GM23338 (cell line): ENCODE data around the gene NLRX1. TPM values are rescaled to one million over a fixed set of nuclear protein-coding genes. Genes with fewer than 3 reads are reported as not detected.

Experiments
- ATAC-seq: fragments of 200-7000 bp; cut with Tn5 transposase; 3 replicates; pipeline ENCODE4 v1.9.1; 2020
- DNase-seq: peaks from one replicate; pipeline ENCODE4 v3.0.0-alpha.2; 2015; ENCODE audit warnings: low spot score
- H2AFZ ChIP-seq: fragments of 200-600 bp; sonication (generic); 2 replicates; pipeline ENCODE4 v1.8.0; 2016; ENCODE audit warnings: antibody characterized with exemption, mild to moderate bottlenecking, moderate library complexity
- H3F3A ChIP-seq: fragments of 200-600 bp; sonication (generic); replicated peaks from 2 replicates; pipeline ENCODE4 v1.8.0; 2017; ENCODE audit warnings: antibody characterized with exemption, mixed run types, low read depth
- H3K27ac ChIP-seq: fragments of 200-600 bp; sonication (generic); 2 replicates; pipeline ENCODE4 v1.6.1; 2016; ENCODE audit warnings: low read depth
- H3K27me3 ChIP-seq: fragments of 200-600 bp; sonication (generic); 2 replicates; pipeline ENCODE4 v1.8.0; 2016; ENCODE audit warnings: mild to moderate bottlenecking, mixed run types, moderate library complexity; ENCODE audit not compliant: insufficient read depth
- H3K36me3 ChIP-seq: fragments of 200-600 bp; sonication (generic); 2 replicates; pipeline ENCODE4 v1.8.0; 2016; ENCODE audit warnings: mild to moderate bottlenecking; ENCODE audit not compliant: insufficient read depth
- H3K4me1 ChIP-seq: fragments of 200-600 bp; sonication (generic); 2 replicates; pipeline ENCODE4 v1.8.0; 2016; ENCODE audit warnings: mild to moderate bottlenecking, moderate library complexity; ENCODE audit not compliant: insufficient read depth
- H3K4me2 ChIP-seq: fragments of 200-600 bp; sonication (generic); 2 replicates; pipeline ENCODE4 v1.7.1; 2017; ENCODE audit warnings: mixed run types
- H3K4me3 ChIP-seq: fragments of 200-600 bp; sonication (generic); 2 replicates; pipeline ENCODE4 v1.6.1; 2016; ENCODE audit warnings: mixed run types
- H3K79me2 ChIP-seq: fragments of 200-600 bp; sonication (generic); replicated peaks from 2 replicates; pipeline ENCODE4 v1.8.0; 2017; ENCODE audit warnings: mild to moderate bottlenecking; ENCODE audit not compliant: insufficient read depth
- H3K9me2 ChIP-seq: fragments of 200-600 bp; sonication (generic); 2 replicates; pipeline ENCODE4 v1.8.0; 2017; ENCODE audit not compliant: insufficient read depth
- H4K20me1 ChIP-seq: fragments of 200-600 bp; sonication (generic); replicated peaks from 2 replicates; pipeline ENCODE4 v1.8.0; 2017; ENCODE audit warnings: mild to moderate bottlenecking; ENCODE audit not compliant: insufficient read depth
- H3K27ac Mint-ChIP-seq: 2 replicates; pipeline ENCODE4 v1.8.0; 2020; ENCODE audit warnings: inconsistent platforms, mild to moderate bottlenecking, moderate library complexity, mixed read lengths
- H3K27me3 Mint-ChIP-seq: 3 replicates; pipeline ENCODE4 v1.8.0; 2022; ENCODE audit warnings: low read depth, mild to moderate bottlenecking, moderate library complexity, mixed read lengths, inconsistent platforms; ENCODE audit not compliant: insufficient read depth, poor library complexity
- H3K36me3 Mint-ChIP-seq: 3 replicates; pipeline ENCODE4 v1.8.0; 2021; ENCODE audit warnings: low read depth, mild to moderate bottlenecking, inconsistent platforms, moderate library complexity, mixed read lengths
- H3K4me1 Mint-ChIP-seq: 3 replicates; pipeline ENCODE4 v1.8.0; 2020; ENCODE audit warnings: mild to moderate bottlenecking, inconsistent platforms, mixed read lengths
- H3K4me3 Mint-ChIP-seq: 3 replicates; pipeline ENCODE4 v1.8.0; 2021; ENCODE audit warnings: moderate library complexity, mild to moderate bottlenecking, inconsistent platforms, mixed read lengths
- H3K9me3 Mint-ChIP-seq: 3 replicates; pipeline ENCODE4 v1.8.0; 2020; ENCODE audit warnings: moderate library complexity, mild to moderate bottlenecking, inconsistent platforms, mixed read lengths
- CTCF ChIP-seq, 2 experiments: fragments of 200-600 bp in 1 of 2; sonication (generic) in 1 of 2; conservative IDR thresholded peaks; 2 replicates each; pipeline versions ENCODE4 v1.5.1 to v1.6.1; 2016 to 2017; ENCODE audit warnings: antibody characterized with exemption in 2 of 2, low read depth in 2 of 2, mild to moderate bottlenecking in 2 of 2, moderate library complexity in 1 of 2
- ETS1 ChIP-seq: IDR thresholded peaks from 2 replicates; pipeline ENCODE4 v1.6.1; 2016; ENCODE audit warnings: antibody characterized with exemption
- EZH2phosphoT487 ChIP-seq: fragments of 200-600 bp; sonication (generic); IDR thresholded peaks from one replicate; pipeline ENCODE4 v1.8.1; 2018; ENCODE audit warnings: antibody characterized with exemption; ENCODE audit not compliant: unreplicated experiment
- NANOG ChIP-seq: IDR thresholded peaks from 2 replicates; pipeline ENCODE4 v1.6.1; 2016; ENCODE audit warnings: antibody characterized with exemption, borderline replicate concordance
- POLR2AphosphoS5 ChIP-seq: IDR thresholded peaks from 2 replicates; pipeline ENCODE4 v1.6.1; 2016; ENCODE audit warnings: antibody characterized with exemption, low read depth
- REST ChIP-seq: IDR thresholded peaks from one replicate; pipeline ENCODE4 v1.6.1; 2018; ENCODE audit warnings: antibody characterized with exemption; ENCODE audit not compliant: unreplicated experiment
- STAT1 ChIP-seq: IDR thresholded peaks from one replicate; pipeline ENCODE4 v1.6.1; 2016; ENCODE audit warnings: antibody characterized with exemption; ENCODE audit not compliant: unreplicated experiment
- ZNF114 ChIP-seq: fragments of 250-450 bp; sonication (Bioruptor Pico); IDR thresholded peaks from 2 replicates; pipeline ENCODE4 v1.5.0; 2020; ENCODE audit warnings: mild to moderate bottlenecking, moderate library complexity
- ZNF331 ChIP-seq: fragments of 250-450 bp; sonication (Bioruptor Pico); IDR thresholded peaks from 2 replicates; pipeline ENCODE4 v1.5.0; 2020; ENCODE audit warnings: low read depth, mild to moderate bottlenecking, moderate library complexity
- polyA plus RNA-seq: library from polyadenylated mRNA; unstranded; fragments of >200 nt; fragmentation: Nextera tagmentation; extraction: Ambion mirVana; gene quantifications from 2 replicates; pipeline ENCODE4 v1.2.1, GENCODE V29; 2016
- total RNA-seq: library from RNA; depleted of rRNA; stranded (reverse); fragments of >200 nt; shearing (Covaris generic); gene quantifications from 2 replicates; pipeline ENCODE4 v1.2.3, GENCODE V29; 2014

The NLRX1 gene
- total and polyA plus RNA-seq, 2 experiments from 2014 or later: 2.8 to 13.8 TPM

GRCh38 chr11:119222308-119222707, 53.8 kb downstream of the NLRX1 start:
- H3K4me2 ChIP-seq: no peak overlapping the region
- no peak for DNase-seq
- no peaks in the 10 kb centered on the region for H3K36me3 ChIP-seq
- H4K20me1 ChIP-seq: peaks cover 53% of the 10 kb centered on the region
- ATAC-seq: no peak
- no peaks in the 10 kb centered on the region for H3K9me2 ChIP-seq
- H3K27me3 ChIP-seq: no peaks in the 10 kb centered on the region
- Mint-ChIP-seq H3K4me3 (no peak overlapping the region), H3K27ac (0 out of 2 replicates have a peak overlapping the region, but pooled peaks have one; percentile 2), H3K27me3 (peaks cover 8% of the 10 kb centered on the region), H3K4me1 (peaks cover 5% of the 10 kb centered on the region; the same call in 2 of the 3 replicates), H3K36me3 (no peaks in the 10 kb centered on the region), H3K9me3 (no peaks in the 10 kb centered on the region)
- no peak overlapping the region for H3K27ac ChIP-seq
- no peak for TF ChIP-seq EZH2phosphoT487
- no peak for TF ChIP-seq ZNF331 (CRISPR knock-in tag)
- TF ChIP-seq ZNF114: no peak
- TF ChIP-seq STAT1: no peak
- no peak for TF ChIP-seq ETS1
- TF ChIP-seq REST: no peak
- TF ChIP-seq NANOG: no peak
- no peak for TF ChIP-seq CTCF (conservative IDR thresholded peaks at IDR 0.05; ENCODE audit: low read depth in 2 of 2)
- H3F3A ChIP-seq: no peaks in the 10 kb centered on the region
- peaks cover 100% of the 10 kb centered on the region for H3K79me2 ChIP-seq
- no peak overlapping the region for H3K4me3 ChIP-seq
- H2AFZ ChIP-seq: no peak overlapping the region
- no peaks in the 10 kb centered on the region; the same call in 1 of the 2 replicates for H3K4me1 ChIP-seq

- Histone ChIP-seq H3K4me2 (no peak overlapping the region), H3K9me2 (no peaks in the 10 kb centered on the region), H3K4me3 (no peak overlapping the region), H3K79me2 (peaks cover 100% of the 10 kb centered on the region), H3K4me1 (no peaks in the 10 kb centered on the region; the same call in 1 of the 2 replicates), H3F3A (no peaks in the 10 kb centered on the region), H4K20me1 (peaks cover 53% of the 10 kb centered on the region), H3K27ac (no peak overlapping the region), H2AFZ (no peak overlapping the region), H3K27me3 (no peaks in the 10 kb centered on the region), H3K36me3 (no peaks in the 10 kb centered on the region)
- H3K27me3 Mint-ChIP-seq: peaks cover 8% of the 10 kb centered on the region
- H3K27ac Mint-ChIP-seq: no peak overlapping the region
- DNase-seq (no peak), ATAC-seq (no peak)
- no peaks in the 10 kb centered on the region for H3K9me3 Mint-ChIP-seq
- H3K4me1 Mint-ChIP-seq: peaks cover 5% of the 10 kb centered on the region; the same call in 2 of the 3 replicates
- H3K4me3 Mint-ChIP-seq: no peak overlapping the region
- no peaks in the 10 kb centered on the region for H3K36me3 Mint-ChIP-seq
- TF ChIP-seq POLR2AphosphoS5 (no peak), CTCF (conservative IDR thresholded peaks at IDR 0.05; ENCODE audit: low read depth in 2 of 2) (no peak)
Measured at GRCh38 chr11:119222891-119223290, 54.4 kb downstream of the NLRX1 start.
